DOHH2 (cell line): ENCODE results near the gene ROR2.

Experiments
- H3F3A ChIP-seq: fragments of 200-600 bp; sonication (generic), shearing (Covaris generic); 2 replicates; pipeline ENCODE4 v1.6.0; 2016; ENCODE audit warnings: antibody characterized with exemption, mild to moderate bottlenecking; ENCODE audit not compliant: control insufficient read depth, insufficient read depth
- H3K27ac ChIP-seq: fragments of 200-600 bp; sonication (generic); 2 replicates; pipeline ENCODE4 v1.5.1; 2014; ENCODE audit warnings: low read depth, mild to moderate bottlenecking, low read length, moderate library complexity
- H3K27me3 ChIP-seq: fragments of 200-600 bp; sonication (generic); 2 replicates; pipeline ENCODE4 v1.6.1; 2014; ENCODE audit warnings: mild to moderate bottlenecking, low read length, mixed read lengths; ENCODE audit not compliant: control insufficient read depth
- H3K36me3 ChIP-seq: fragments of 200-600 bp; sonication (generic); 2 replicates; pipeline ENCODE4 v1.6.1; 2014; ENCODE audit warnings: mild to moderate bottlenecking, low read length, moderate library complexity, mixed read lengths; ENCODE audit not compliant: control insufficient read depth
- H3K4me1 ChIP-seq: fragments of 200-600 bp; sonication (generic); 2 replicates; pipeline ENCODE4 v1.6.1; 2014; ENCODE audit warnings: mild to moderate bottlenecking, low read length, mixed read lengths; ENCODE audit not compliant: control insufficient read depth
- H3K4me2 ChIP-seq: fragments of 200-600 bp; sonication (generic); 2 replicates; pipeline ENCODE4 v1.6.0; 2014; ENCODE audit warnings: mild to moderate bottlenecking, low read length, moderate library complexity
- H3K4me3 ChIP-seq: fragments of 200-600 bp; sonication (generic); 2 replicates; pipeline ENCODE4 v1.5.1; 2014; ENCODE audit warnings: mild to moderate bottlenecking, low read length, mixed read lengths
- H3K79me2 ChIP-seq: fragments of 200-600 bp; sonication (generic); 2 replicates; pipeline ENCODE4 v1.6.1; 2014; ENCODE audit warnings: mild to moderate bottlenecking, low read length, mixed read lengths; ENCODE audit not compliant: control insufficient read depth
- H3K9me2 ChIP-seq: fragments of 200-600 bp; sonication (generic); replicated peaks from 2 replicates; pipeline ENCODE4 v1.6.1; 2014; ENCODE audit warnings: mild to moderate bottlenecking, low read length, mixed read lengths; ENCODE audit not compliant: control insufficient read depth
- H3K9me3 ChIP-seq: fragments of 200-600 bp; sonication (generic); 2 replicates; pipeline ENCODE4 v1.6.1; 2014; ENCODE audit warnings: antibody characterized with exemption, low read length, mixed read lengths; ENCODE audit not compliant: control insufficient read depth, insufficient read depth
- H4K20me1 ChIP-seq: fragments of 200-600 bp; sonication (generic); 2 replicates; pipeline ENCODE4 v1.6.0; 2014; ENCODE audit warnings: low read depth, mild to moderate bottlenecking, antibody characterized with exemption, low read length, moderate library complexity; ENCODE audit not compliant: control insufficient read depth, insufficient read depth
- CTCF ChIP-seq: fragments of 200-600 bp; sonication (generic); IDR thresholded peaks from one replicate; pipeline ENCODE4 v1.5.1; 2014; ENCODE audit warnings: antibody characterized with exemption, mild to moderate bottlenecking, low read depth, low read length; ENCODE audit not compliant: poor library complexity, severe bottlenecking
- EZH2phosphoT487 ChIP-seq: fragments of 200-600 bp; sonication (generic); IDR thresholded peaks from 2 replicates; pipeline ENCODE4 v1.6.1; 2017; ENCODE audit warnings: borderline replicate concordance, mild to moderate bottlenecking, antibody characterized with exemption, low read length, moderate library complexity, mixed read lengths

The ROR2 gene

GRCh38 chr9:91900055-91900796 is 49.8 kb downstream of the ROR2 start:
- no peaks in the 10 kb centered on the region for H3K4me1 ChIP-seq
- no peak overlapping the region for H3K27ac ChIP-seq
- TF ChIP-seq CTCF (no peak), EZH2phosphoT487 (no peak)
- H3K36me3 ChIP-seq = no peaks in the 10 kb centered on the region
- no peaks in the 10 kb centered on the region for H3K9me3 ChIP-seq
- H3K9me2 ChIP-seq = no peaks in the 10 kb centered on the region
- no peaks in the 10 kb centered on the region for H3K79me2 ChIP-seq
- no peak overlapping the region for H3K4me3 ChIP-seq
- no peak overlapping the region for H3K4me2 ChIP-seq
- H3K27me3 ChIP-seq = peaks cover 2% of the 10 kb centered on the region; the same call in 1 of the 2 replicates
- H4K20me1 ChIP-seq = no peaks in the 10 kb centered on the region
- H3F3A ChIP-seq = no peaks in the 10 kb centered on the region

DNA sequence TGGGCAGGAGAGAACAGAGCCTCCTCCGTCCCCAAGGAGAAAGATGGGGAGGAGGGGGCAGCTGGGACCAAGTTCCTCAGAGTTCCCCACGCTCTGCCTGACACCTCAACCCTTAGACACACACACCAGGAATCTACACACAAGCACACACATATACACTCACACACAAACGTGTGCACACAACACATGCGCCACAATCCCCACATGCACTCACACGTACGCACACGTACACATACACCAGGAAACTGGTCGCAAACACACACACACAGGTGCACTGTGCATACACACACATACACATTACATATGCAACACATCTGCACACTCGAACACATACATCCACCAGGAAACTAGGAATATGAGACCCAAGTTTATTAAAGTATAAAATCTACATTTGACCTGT is 50.4 kb downstream of the ROR2 start:
- H3K9me3 ChIP-seq = no peaks in the 10 kb centered on the region
- H4K20me1 ChIP-seq = no peaks in the 10 kb centered on the region
- H3K4me3 ChIP-seq = no peak overlapping the region
- H3K79me2 ChIP-seq = no peaks in the 10 kb centered on the region
- no peaks in the 10 kb centered on the region for H3K4me1 ChIP-seq
- no peaks in the 10 kb centered on the region for H3K27me3 ChIP-seq
- H3K9me2 ChIP-seq = no peaks in the 10 kb centered on the region
- H3K4me2 ChIP-seq = no peak overlapping the region
- H3K36me3 ChIP-seq = no peaks in the 10 kb centered on the region
- no peak overlapping the region for H3K27ac ChIP-seq
- no peaks in the 10 kb centered on the region for H3F3A ChIP-seq
- TF ChIP-seq EZH2phosphoT487 (no peak), CTCF (no peak)

- TF ChIP-seq CTCF (no peak), EZH2phosphoT487 (no peak)
- no peak overlapping the region for H3K4me3 ChIP-seq
- no peaks in the 10 kb centered on the region for H3F3A ChIP-seq
- no peak overlapping the region for H3K27ac ChIP-seq
- no peaks in the 10 kb centered on the region for H3K9me3 ChIP-seq
- H3K4me2 ChIP-seq = no peak overlapping the region
- H4K20me1 ChIP-seq = no peaks in the 10 kb centered on the region
- H3K27me3 ChIP-seq = no peaks in the 10 kb centered on the region
- no peaks in the 10 kb centered on the region for H3K36me3 ChIP-seq
- H3K79me2 ChIP-seq = no peaks in the 10 kb centered on the region
- no peaks in the 10 kb centered on the region for H3K4me1 ChIP-seq
- no peaks in the 10 kb centered on the region for H3K9me2 ChIP-seq
These were observed 50.8 kb downstream of the ROR2 start for GRCh38 chr9:91899219-91899563.
